Suprapubic skin (tissue), 4 donors: ENCODE results near the gene IP6K1. TPM values are rescaled to one million over a fixed set of nuclear protein-coding genes. Genes with fewer than 3 reads are reported as not detected.

Source experiments
- DNase-seq, 2 donors: peaks; one replicate each; pipeline ENCODE4 v3.0.0-alpha.2; 2019; ENCODE audit warnings: low spot score in 2 of 2
- H3K27ac ChIP-seq: fragments of 200-600 bp; sonication (generic); one replicate; pipeline ENCODE4 v1.5.1; 2019
- H3K27me3 ChIP-seq: fragments of 200-600 bp; sonication (generic); one replicate; pipeline ENCODE4 v1.5.1; 2019
- H3K36me3 ChIP-seq: fragments of 200-600 bp; sonication (generic); one replicate; pipeline ENCODE4 v1.5.1; 2019
- H3K4me1 ChIP-seq: fragments of 200-600 bp; sonication (generic); one replicate; pipeline ENCODE4 v1.5.1; 2019
- H3K4me3 ChIP-seq: fragments of 200-600 bp; sonication (generic); one replicate; pipeline ENCODE4 v1.5.1; 2019; ENCODE audit warnings: mild to moderate bottlenecking
- H3K9me3 ChIP-seq: fragments of 200-600 bp; sonication (generic); one replicate; pipeline ENCODE4 v1.5.1; 2019
- CTCF ChIP-seq, 2 donors: fragments of 200-600 bp in 1 of 2; fragments of 450-650 bp in 1 of 2; sonication (generic) in 1 of 2; IDR thresholded peaks; one replicate each; pipeline ENCODE4 v1.5.1; 2016 to 2019; ENCODE audit warnings: antibody characterized with exemption in 2 of 2, mild to moderate bottlenecking in 1 of 2, moderate library complexity in 1 of 2
- EP300 ChIP-seq: sonication (generic); formaldehyde crosslinking; IDR thresholded peaks from one replicate; pipeline ENCODE4 v1.6.1; 2017; ENCODE audit warnings: antibody characterized with exemption
- POLR2A ChIP-seq, 2 donors: fragments of 450-650 bp; IDR thresholded peaks; one replicate each; pipeline ENCODE4 v1.6.1; 2017; ENCODE audit warnings: antibody characterized with exemption in 2 of 2, mild to moderate bottlenecking in 2 of 2, moderate library complexity in 2 of 2
- POLR2AphosphoS5 ChIP-seq, 3 donors: sonication (generic); formaldehyde crosslinking; IDR thresholded peaks; one replicate each; pipeline ENCODE4 v1.6.1; 2017; ENCODE audit warnings: antibody characterized with exemption in 3 of 3
- WGBS: methylation state at CpG from one replicate; pipeline ENCODE4 v1.1.5; 2018; 5-methylcytosine and 5-hydroxymethylcytosine counted together
- total RNA-seq, 4 donors: library from RNA; depleted of rRNA; stranded (reverse); fragments of >200 nt; gene quantifications; one replicate each; pipeline ENCODE4 v1.1.0, GENCODE V29; 2016

Gene IP6K1
- total RNA-seq, 4 donors from 2014 or later, result 39.5 to 57.3 (median 53.2) TPM

GRCh38 chr3:49761661-49762060, 24.7 kb downstream of the IP6K1 start:
- H3K27ac ChIP-seq, result no peak overlapping the region
- peak in 1 of 2 donors; percentile 18 for DNase-seq
- peaks cover 3% of the 10 kb centered on the region for H3K36me3 ChIP-seq
- WGBS, result 82% methylated on average over 3 of the region's 3 CpGs
- no peaks in the 10 kb centered on the region for H3K4me1 ChIP-seq
- H3K27me3 ChIP-seq, result no peaks in the 10 kb centered on the region
- H3K9me3 ChIP-seq, result no peaks in the 10 kb centered on the region
- TF ChIP-seq POLR2AphosphoS5 (IDR thresholded peaks at IDR 0.05) (no peak), CTCF (IDR thresholded peaks at IDR 0.05) (no peak), POLR2A (IDR thresholded peaks at IDR 0.05) (no peak), EP300 (no peak)
- H3K4me3 ChIP-seq, result no peak overlapping the region

- WGBS, result 33% methylated on average over 1 of the region's 1 CpG
- TF ChIP-seq EP300, result no peak
- no peak for TF ChIP-seq CTCF (IDR thresholded peaks at IDR 0.05)
- TF ChIP-seq POLR2AphosphoS5 (IDR thresholded peaks at IDR 0.05), result no peak
- TF ChIP-seq POLR2A (IDR thresholded peaks at IDR 0.05), result no peak
- Histone ChIP-seq H3K4me3 (no peak overlapping the region), H3K4me1 (peaks cover 8% of the 10 kb centered on the region), H3K27ac (no peak overlapping the region), H3K9me3 (no peaks in the 10 kb centered on the region), H3K36me3 (peaks cover 3% of the 10 kb centered on the region), H3K27me3 (no peaks in the 10 kb centered on the region)
- DNase-seq, result no peak
Observed at GRCh38 chr3:49759226-49759625, 27.1 kb downstream of the IP6K1 start.

- 83% methylated on average over 2 of the region's 2 CpGs for WGBS
- Histone ChIP-seq H3K4me3 (no peak overlapping the region), H3K9me3 (no peaks in the 10 kb centered on the region), H3K36me3 (peaks cover 3% of the 10 kb centered on the region), H3K27ac (no peak overlapping the region), H3K4me1 (peaks cover 15% of the 10 kb centered on the region), H3K27me3 (no peaks in the 10 kb centered on the region)
- DNase-seq, result no peak
- TF ChIP-seq EP300, result no peak
- TF ChIP-seq CTCF (IDR thresholded peaks at IDR 0.05), result no peak
- TF ChIP-seq POLR2A (IDR thresholded peaks at IDR 0.05), result no peak
- TF ChIP-seq POLR2AphosphoS5 (IDR thresholded peaks at IDR 0.05), result no peak
Observed at GRCh38 chr3:49757197-49757596, 29.1 kb downstream of the IP6K1 start.

GRCh38 chr3:49756036-49756435, 30.3 kb downstream of the IP6K1 start:
- Histone ChIP-seq H3K27ac (no peak overlapping the region), H3K9me3 (no peaks in the 10 kb centered on the region), H3K27me3 (no peaks in the 10 kb centered on the region), H3K4me3 (no peak overlapping the region), H3K4me1 (peaks cover 15% of the 10 kb centered on the region), H3K36me3 (peaks cover 3% of the 10 kb centered on the region)
- 68% methylated on average over 1 of the region's 1 CpG for WGBS
- no peak for DNase-seq
- TF ChIP-seq EP300 (no peak), POLR2AphosphoS5 (IDR thresholded peaks at IDR 0.05) (no peak), POLR2A (IDR thresholded peaks at IDR 0.05) (no peak), CTCF (IDR thresholded peaks at IDR 0.05) (no peak)

- no peak for TF ChIP-seq EP300
- no peak for TF ChIP-seq POLR2AphosphoS5 (IDR thresholded peaks at IDR 0.05)
- TF ChIP-seq POLR2A (IDR thresholded peaks at IDR 0.05), result no peak
- no peak for TF ChIP-seq CTCF (IDR thresholded peaks at IDR 0.05)
- no peak overlapping the region for H3K27ac ChIP-seq
- no peak overlapping the region for H3K4me3 ChIP-seq
- H3K9me3 ChIP-seq, result no peaks in the 10 kb centered on the region
- DNase-seq, result no peak
- 67% methylated on average over 1 of the region's 1 CpG for WGBS
- no peaks in the 10 kb centered on the region for H3K36me3 ChIP-seq
- no peaks in the 10 kb centered on the region for H3K27me3 ChIP-seq
- peaks cover 15% of the 10 kb centered on the region for H3K4me1 ChIP-seq
Observed at GRCh38 chr3:49754536-49754935, 31.8 kb downstream of the IP6K1 start.
